ENCODE measurements around the gene ROPN1L.

- TF ChIP-seq CTCF (conservative IDR thresholded peaks at IDR 0.05; ENCODE audit: low read depth, low read length) (no peak), EZH2 (IDR thresholded peaks at IDR 0.05; ENCODE audit: borderline replicate concordance, low read depth, low read length, poor library complexity, severe bottlenecking) (no peak)
Observed at GRCh38 chr5:10461904-10462555, 20.4 kb downstream of the ROPN1L start.

All from A673 (cell line).